Measurements from ENCODE around the gene PMM1. TPM values are rescaled to one million over a fixed set of nuclear protein-coding genes. Genes with fewer than 3 reads are reported as not detected.

The PMM1 gene
- total and polyA plus RNA-seq, 8 donors: 36.5 to 56.7 (median 50.5) TPM

- Histone ChIP-seq H3K9me3 (no peaks in the 10 kb centered on the region), H3K27ac (peak within 1 kb of the TSS; percentile 93 to 94), H3K36me3 (peaks cover 0 to 41% of the 10 kb centered on the region in 2 donors), H3K4me3 (peak within 1 kb of the TSS; percentile 90 to 96), H3K27me3 (no peaks in the 10 kb centered on the region), H3K4me1 (peaks cover 17 to 51% of the 10 kb centered on the region in 2 donors)
- peak; percentile 95 for ATAC-seq
- peak; percentile 99 to 100 (median 100) for DNase-seq
- intact Hi-C loops (cut with DNase I): no loop called here
- TF ChIP-seq, protein P1, sequence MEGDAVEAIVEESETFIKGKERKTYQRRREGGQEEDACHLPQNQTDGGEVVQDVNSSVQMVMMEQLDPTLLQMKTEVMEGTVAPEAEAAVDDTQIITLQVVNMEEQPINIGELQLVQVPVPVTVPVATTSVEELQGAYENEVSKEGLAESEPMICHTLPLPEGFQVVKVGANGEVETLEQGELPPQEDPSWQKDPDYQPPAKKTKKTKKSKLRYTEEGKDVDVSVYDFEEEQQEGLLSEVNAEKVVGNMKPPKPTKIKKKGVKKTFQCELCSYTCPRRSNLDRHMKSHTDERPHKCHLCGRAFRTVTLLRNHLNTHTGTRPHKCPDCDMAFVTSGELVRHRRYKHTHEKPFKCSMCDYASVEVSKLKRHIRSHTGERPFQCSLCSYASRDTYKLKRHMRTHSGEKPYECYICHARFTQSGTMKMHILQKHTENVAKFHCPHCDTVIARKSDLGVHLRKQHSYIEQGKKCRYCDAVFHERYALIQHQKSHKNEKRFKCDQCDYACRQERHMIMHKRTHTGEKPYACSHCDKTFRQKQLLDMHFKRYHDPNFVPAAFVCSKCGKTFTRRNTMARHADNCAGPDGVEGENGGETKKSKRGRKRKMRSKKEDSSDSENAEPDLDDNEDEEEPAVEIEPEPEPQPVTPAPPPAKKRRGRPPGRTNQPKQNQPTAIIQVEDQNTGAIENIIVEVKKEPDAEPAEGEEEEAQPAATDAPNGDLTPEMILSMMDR (IDR thresholded peaks at IDR 0.05): no peak
Observed at GRCh38 chr22:41621099-41621910, 31.7 kb upstream of the PMM1 start, which contains the start of gene XRCC6. XRCC6 (plus strand) TSS chr22:41621295; CDS start chr22:41622005, 710 bp downstream.

DNA sequence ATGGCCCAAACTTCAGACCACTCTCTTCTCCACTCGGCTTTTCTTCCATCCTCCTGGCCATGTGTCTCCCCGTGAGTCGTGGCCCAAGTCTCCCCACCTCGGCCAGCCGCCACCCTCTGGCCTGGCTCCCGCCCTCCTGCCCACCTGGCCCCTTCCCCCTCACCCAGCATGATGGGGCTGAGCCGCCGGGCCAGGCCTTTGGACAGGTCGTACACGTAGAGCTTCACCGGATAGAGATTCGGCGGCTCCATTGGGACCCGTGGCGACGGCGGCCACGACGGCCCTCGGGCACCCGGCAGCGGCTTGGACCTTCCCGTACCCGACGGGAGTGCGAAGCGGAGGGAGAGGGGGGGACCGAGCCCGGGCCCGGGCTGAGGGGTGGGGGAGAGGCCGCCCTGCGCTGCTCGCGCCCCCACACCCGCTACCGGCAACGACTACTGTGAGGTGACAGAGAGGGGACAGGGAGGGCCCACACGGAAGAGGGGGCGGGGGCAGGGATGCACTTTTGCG lies 31.0 kb upstream of the PMM1 start, which contains the start of gene DESI1:
Gene DESI1 (minus strand): TSS at position 455 of the 510 bp plus-strand sequence. CDS start 204 bp downstream, at position 251.
- Histone ChIP-seq H3K9me3 (no peaks in the 10 kb centered on the region), H3K27me3 (no peaks in the 10 kb centered on the region), H3K4me3 (peak within 1 kb of the TSS; percentile 90 to 96), H3K36me3 (peaks cover 0 to 35% of the 10 kb centered on the region in 2 donors), H3K4me1 (peaks cover 17 to 50% of the 10 kb centered on the region in 2 donors), H3K27ac (peak within 1 kb of the TSS; percentile 93 to 94)
- ATAC-seq: peak; percentile 33
- TF ChIP-seq, protein P1 (IDR thresholded peaks at IDR 0.05): no peak
- intact Hi-C loops (cut with DNase I): no loop called here
- no peak for DNase-seq

DNA sequence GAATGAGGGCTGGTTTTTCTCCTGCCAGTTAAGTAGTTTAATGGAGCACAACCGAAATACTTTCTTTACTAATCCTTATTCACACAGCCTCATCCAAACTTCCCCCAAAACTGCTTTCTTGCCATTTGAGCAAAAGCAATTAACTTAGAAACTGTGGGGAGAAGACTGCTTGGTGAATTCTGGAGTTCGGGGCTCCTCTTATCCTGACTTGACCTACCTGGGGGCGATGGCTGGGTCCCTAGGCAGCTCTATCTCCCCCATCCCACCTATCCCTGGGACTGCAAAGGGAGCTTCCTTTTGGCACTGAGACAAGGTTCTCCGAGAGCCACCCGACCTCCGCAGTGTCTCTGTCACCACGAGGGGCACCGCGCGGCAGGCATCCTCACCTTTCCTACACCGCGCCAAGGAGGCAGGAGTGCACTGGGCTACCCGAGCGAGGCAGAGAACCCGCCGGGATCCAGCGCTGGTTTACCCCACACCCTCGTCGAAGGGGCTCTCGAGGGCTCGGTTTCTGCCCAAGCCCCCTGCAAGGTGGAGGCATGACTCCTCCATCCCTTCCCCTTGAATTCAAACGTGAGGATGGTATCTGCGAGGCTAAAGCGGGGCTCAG lies 30.4 kb upstream of the PMM1 start:
- peak; percentile 44 for ATAC-seq
- H3K4me3 ChIP-seq: peak overlapping the region; percentile 82 to 96
- peaks cover 0 to 29% of the 10 kb centered on the region in 2 donors for H3K36me3 ChIP-seq
- intact Hi-C loops (cut with DNase I): no loop called here
- H3K9me3 ChIP-seq: no peaks in the 10 kb centered on the region
- peaks cover 17 to 44% of the 10 kb centered on the region in 2 donors for H3K4me1 ChIP-seq
- H3K27ac ChIP-seq: peak overlapping the region; percentile 90 to 94
- no peaks in the 10 kb centered on the region for H3K27me3 ChIP-seq
- peak; percentile 17 to 83 (median 33) for DNase-seq
- TF ChIP-seq, protein P1 (IDR thresholded peaks at IDR 0.05): no peak

GRCh38 chr22:41613456-41613855 lies 23.8 kb upstream of the PMM1 start:
- Histone ChIP-seq H3K27ac (no peak overlapping the region), H3K9me3 (no peaks in the 10 kb centered on the region), H3K4me3 (no peak overlapping the region), H3K27me3 (no peaks in the 10 kb centered on the region), H3K4me1 (peaks cover 0 to 3% of the 10 kb centered on the region in 2 donors), H3K36me3 (peaks cover 0 to 15% of the 10 kb centered on the region in 2 donors)
- intact Hi-C loops (cut with DNase I): no loop called here
- TF ChIP-seq, protein P1 (IDR thresholded peaks at IDR 0.05): no peak
- DNase-seq (no peak), ATAC-seq (no peak)
